ENCODE results near the gene MTRF1.

GRCh38 chr13:41286370-41286769, 23.0 kb upstream of the MTRF1 start:
- TF ChIP-seq POLR2A (IDR thresholded peaks at IDR 0.05) (no peak), CTCF (IDR thresholded peaks at IDR 0.05) (no peak)
